G401 (cell line): ENCODE data around the gene DHX16. TPM values are rescaled to one million over a fixed set of nuclear protein-coding genes. Genes with fewer than 3 reads are reported as not detected.
A peak's percentile ranks its signal among the peaks of the same experiment; 100 is the strongest.

ENCODE experiments used
- DNase-seq: peaks from one replicate; pipeline ENCODE4 v3.0.0-alpha.2; 2015; ENCODE audit warnings: low spot score
- in situ Hi-C: cut with HindIII; loops from 2 replicates; pipeline ENCODE4 v1.10.0; 2016; ENCODE audit warnings: low sequenced_read_pairs, mixed read lengths
- total RNA-seq: library from RNA; depleted of rRNA; stranded (reverse); fragments of >200 nt; shearing (Covaris generic); gene quantifications from 2 replicates; pipeline ENCODE4 v1.2.3, GENCODE V29; 2014

DHX16 gene
- total RNA-seq, 1 experiment from 2014 or later: 73.2 TPM

- DNase-seq: no peak
- in situ Hi-C loops: no loop called here
Observed at GRCh38 chr6:30703011-30703410, 30.2 kb upstream of the DHX16 start.

- in situ Hi-C loops: no loop called here
- no peak for DNase-seq
Observed at GRCh38 chr6:30700340-30700739, 27.5 kb upstream of the DHX16 start.

- no peak for DNase-seq
- in situ Hi-C loops: no loop called here
Observed at GRCh38 chr6:30696432-30696831, 23.6 kb upstream of the DHX16 start.

GRCh38 chr6:30691208-30691847 lies 18.5 kb upstream of the DHX16 start:
- in situ Hi-C loops: no loop called here
- DNase-seq: peak; percentile 17

- in situ Hi-C loops: no loop called here
Observed at GRCh38 chr6:30690403-30691207, 17.8 kb upstream of the DHX16 start, which contains the start of gene NRM. TSS of gene NRM (minus strand) at chr6:30690984. CDS start at chr6:30690974, 10 bp downstream.

GRCh38 chr6:30689985-30690384 lies 17.2 kb upstream of the DHX16 start:
- no peak for DNase-seq
- in situ Hi-C loops: no loop called here

More at GRCh38 chr6:30690403-30691207, 17.8 kb upstream of the DHX16 start, which contains the start of gene NRM:
- peak; percentile 84 for DNase-seq

- no peak for DNase-seq
- in situ Hi-C loops: no loop called here
Observed at GRCh38 chr6:30689022-30689865, 16.4 kb upstream of the DHX16 start.

- in situ Hi-C loops: no loop called here
- no peak for DNase-seq
Observed at GRCh38 chr6:30688569-30688968, 15.8 kb upstream of the DHX16 start.

GRCh38 chr6:30687659-30688431 lies 15.0 kb upstream of the DHX16 start:
- in situ Hi-C loops: no loop called here
- DNase-seq: peak; percentile 33

- in situ Hi-C loops: no loop called here
- DNase-seq: peak; percentile 63
Observed at GRCh38 chr6:30686908-30687658, 14.3 kb upstream of the DHX16 start.

GRCh38 chr6:30686009-30686907 lies 13.5 kb upstream of the DHX16 start, which contains the start of gene PPP1R18:
TSS of gene PPP1R18 (minus strand) at chr6:30686645. CDS start at chr6:30686018, 627 bp downstream.
- peak; percentile 26 for DNase-seq
- in situ Hi-C loops: no loop called here

- no peak for DNase-seq
- in situ Hi-C loops: no loop called here
Observed at GRCh38 chr6:30685157-30686008, 12.6 kb upstream of the DHX16 start.

GRCh38 chr6:30684386-30685156 lies 11.8 kb upstream of the DHX16 start:
- DNase-seq: no peak
- in situ Hi-C loops: no loop called here

GRCh38 chr6:30683980-30684338 lies 11.2 kb upstream of the DHX16 start:
- in situ Hi-C loops: no loop called here
- no peak for DNase-seq

- in situ Hi-C loops: no loop called here
- no peak for DNase-seq
Observed at GRCh38 chr6:30683183-30683979, 10.6 kb upstream of the DHX16 start.
